B cell (primary cell): ENCODE results near the gene PIGW. TPM values are rescaled to one million over a fixed set of nuclear protein-coding genes. Genes with fewer than 3 reads are reported as not detected.

Source experiments
- ATAC-seq: fragments of 200-7000 bp; cut with Tn5 transposase; one replicate; pipeline ENCODE4 v1.10.0; 2021; ENCODE audit warnings: low read depth, mild to moderate bottlenecking, moderate number of reproducible peaks, moderate library complexity
- CTCF ChIA-PET: fragments of 350-600 bp; sonication (Branson Sonifier 250); formaldehyde crosslinking; loops from one replicate; lab custom pipeline; 2021; ENCODE audit warnings: antibody characterized with exemption, inconsistent platforms; lab: Charles Lee
- POLR2A ChIA-PET: fragments of 350-600 bp; sonication (Branson Sonifier 250); formaldehyde crosslinking; loops from one replicate; lab custom pipeline; 2021; ENCODE audit warnings: antibody characterized with exemption; lab: Charles Lee
- DNase-seq: peaks from one replicate; pipeline ENCODE4 v3.0.0; 2013
- H2AFZ ChIP-seq: 2 replicates; pipeline ENCODE4 v1.6.1; 2012; ENCODE audit warnings: mild to moderate bottlenecking, low read depth, low read length; ENCODE audit not compliant: insufficient read depth, poor library complexity, severe bottlenecking
- H3K27ac ChIP-seq, 2 donors: 1 replicate in 1 of 2; 2 replicates in 1 of 2; pipeline ENCODE4 v1.5.1; 2012 to 2013; ENCODE audit warnings: low read length in 2 of 2, mild to moderate bottlenecking in 2 of 2, moderate library complexity in 1 of 2
- H3K27me3 ChIP-seq, 4 experiments: fragments of 200-600 bp in 1 of 4; sonication (generic) in 1 of 4; replicated peaks in 1 of 4; 1 replicate in 2 of 4; 2 replicates in 2 of 4; pipeline versions ENCODE4 v1.6.1 to v1.7.0; 2013 to 2016; ENCODE audit warnings: low read length in 3 of 4, mild to moderate bottlenecking in 2 of 4, mixed read lengths in 1 of 4, moderate library complexity in 1 of 4; ENCODE audit not compliant: insufficient read depth in 4 of 4, control insufficient read depth in 3 of 4; ENCODE audit errors: control extremely low read depth in 1 of 4
- H3K36me3 ChIP-seq, 2 experiments: replicated peaks in 1 of 2; 1 replicate in 1 of 2; 2 replicates in 1 of 2; pipeline versions ENCODE4 v1.6.1 to v1.7.1; 2013; ENCODE audit warnings: low read length in 1 of 2; ENCODE audit not compliant: insufficient read depth in 2 of 2, control insufficient read depth in 1 of 2; ENCODE audit errors: control extremely low read depth in 1 of 2, extremely low read depth in 1 of 2
- H3K4me1 ChIP-seq, 2 donors: fragments of 200-600 bp in 1 of 2; sonication (generic) in 1 of 2; 1 replicate in 1 of 2; 2 replicates in 1 of 2; pipeline versions ENCODE4 v1.5.1 to v1.6.1; 2013 to 2017; ENCODE audit warnings: low read length in 2 of 2; ENCODE audit not compliant: control insufficient read depth in 2 of 2, insufficient read depth in 2 of 2
- H3K4me2 ChIP-seq: replicated peaks from 2 replicates; pipeline ENCODE3; 2012; ENCODE audit warnings: mild to moderate bottlenecking, low read depth, low read length; ENCODE audit not compliant: poor library complexity, severe bottlenecking
- H3K4me3 ChIP-seq, 5 experiments: fragments of 200-600 bp in 1 of 5; sonication (generic) in 1 of 5; 1 replicate in 3 of 5; 2 replicates in 2 of 5; pipeline versions ENCODE4 v1.5.1 to v1.7.0; 2011 to 2016; ENCODE audit warnings: low read length in 4 of 5, mild to moderate bottlenecking in 4 of 5, low read depth in 2 of 5, control low read depth in 1 of 5, moderate library complexity in 1 of 5; ENCODE audit not compliant: insufficient read depth in 1 of 5; ENCODE audit errors: control extremely low read depth in 1 of 5, extremely low read depth in 1 of 5
- H3K79me2 ChIP-seq: fragments of 200-600 bp; sonication (generic); one replicate; pipeline ENCODE4 v1.6.0; 2016; ENCODE audit warnings: low read length; ENCODE audit not compliant: control insufficient read depth, insufficient read depth
- H3K9ac ChIP-seq: fragments of 200-600 bp; sonication (generic); 2 replicates; pipeline ENCODE4 v1.6.1; 2017; ENCODE audit warnings: mild to moderate bottlenecking, low read length, moderate library complexity
- H3K9me3 ChIP-seq, 3 donors: one replicate each; pipeline versions ENCODE4 v1.6.1 to v1.7.1; 2013; ENCODE audit warnings: low read length in 2 of 3; ENCODE audit not compliant: control insufficient read depth in 2 of 3, insufficient read depth in 1 of 3; ENCODE audit errors: control extremely low read depth in 1 of 3
- H4K20me1 ChIP-seq: 2 replicates; pipeline ENCODE4 v1.6.0; 2012; ENCODE audit warnings: mild to moderate bottlenecking, low read length; ENCODE audit not compliant: insufficient read depth, control insufficient read depth, poor library complexity, severe bottlenecking
- H3K27ac Mint-ChIP-seq: one replicate; pipeline ENCODE4 v1.8.0; 2021; ENCODE audit warnings: mixed read lengths
- H3K27me3 Mint-ChIP-seq: one replicate; pipeline ENCODE4 v1.8.0; 2021; ENCODE audit warnings: mixed read lengths
- H3K4me1 Mint-ChIP-seq: one replicate; pipeline ENCODE4 v1.8.0; 2021; ENCODE audit warnings: mixed read lengths
- H3K4me3 Mint-ChIP-seq: one replicate; pipeline ENCODE4 v1.8.0; 2021; ENCODE audit warnings: mixed read lengths
- H3K9me3 Mint-ChIP-seq: one replicate; pipeline ENCODE4 v1.8.0; 2022; ENCODE audit warnings: mixed read lengths; ENCODE audit not compliant: insufficient read depth
- CTCF ChIP-seq: fragments of 200-600 bp; IDR thresholded peaks from one replicate; pipeline ENCODE4 v1.8.0; 2022; ENCODE audit warnings: antibody characterized with exemption, mild to moderate bottlenecking
- EZH2 ChIP-seq: IDR thresholded peaks from 2 replicates; pipeline ENCODE4 v1.6.1; 2012; ENCODE audit warnings: borderline replicate concordance, low read depth, mild to moderate bottlenecking, moderate library complexity, low read length; ENCODE audit not compliant: insufficient read depth, poor library complexity, severe bottlenecking
- WGBS: methylation state at CpG from one replicate; pipeline ENCODE4 v1.1.5; 2013; ENCODE audit warnings: missing lambda C conversion rate; ENCODE audit not compliant: insufficient coverage; 5-methylcytosine and 5-hydroxymethylcytosine counted together
- intact Hi-C: fragments of 100-400 bp; cut with micrococcal nuclease; formaldehyde crosslinking; loops from one replicate; pipeline ENCODE4 v1.10.0; 2022
- polyA plus RNA-seq: library from polyadenylated mRNA; depleted of rRNA; stranded (reverse); fragments of >200 nt; gene quantifications from 2 replicates; pipeline ENCODE4 v1.2.3, GENCODE V29; 2012
- total RNA-seq, 2 donors: library from RNA; stranded (reverse); fragments of 120-200 nt in 1 of 2; gene quantifications; 1 replicate in 1 of 2; 2 replicates in 1 of 2; pipeline versions ENCODE4 v1.2.3 to v1.2.4, GENCODE V29; 2013 to 2022

The PIGW gene
- total and polyA plus RNA-seq, 2 donors (not counting 1 experiment from before 2014, with no cell fraction given) = 4.4 to 5.9 TPM

GRCh38 chr17:36576793-36577192, 42.0 kb downstream of the PIGW start:
- H3K4me3 Mint-ChIP-seq = no peak overlapping the region
- Histone ChIP-seq H4K20me1 (peaks cover 50% of the 10 kb centered on the region), H3K36me3 (peaks cover 2 to 66% of the 10 kb centered on the region in 2 experiments), H3K4me3 (no peak overlapping the region), H3K9me3 (no peaks in the 10 kb centered on the region), H3K4me1 (no peaks in the 10 kb centered on the region), H3K27me3 (no peaks in the 10 kb centered on the region), H3K9ac (no peak overlapping the region), H3K79me2 (peaks cover 47% of the 10 kb centered on the region), H2AFZ (no peak overlapping the region), H3K27ac (no peak overlapping the region), H3K4me2 (no peak overlapping the region)
- intact Hi-C loops = no loop called here
- 100% methylated on average over 1 of the region's 2 CpGs for WGBS
- H3K4me1 Mint-ChIP-seq = no peaks in the 10 kb centered on the region
- H3K27ac Mint-ChIP-seq = no peak overlapping the region
- no peaks in the 10 kb centered on the region for H3K9me3 Mint-ChIP-seq
- CTCF ChIA-PET = no interaction called here
- H3K27me3 Mint-ChIP-seq = no peaks in the 10 kb centered on the region
- POLR2A ChIA-PET = no interaction called here
- DNase-seq = no peak
- ATAC-seq = no peak
- TF ChIP-seq CTCF = no peak
- no peak for TF ChIP-seq EZH2

DNA sequence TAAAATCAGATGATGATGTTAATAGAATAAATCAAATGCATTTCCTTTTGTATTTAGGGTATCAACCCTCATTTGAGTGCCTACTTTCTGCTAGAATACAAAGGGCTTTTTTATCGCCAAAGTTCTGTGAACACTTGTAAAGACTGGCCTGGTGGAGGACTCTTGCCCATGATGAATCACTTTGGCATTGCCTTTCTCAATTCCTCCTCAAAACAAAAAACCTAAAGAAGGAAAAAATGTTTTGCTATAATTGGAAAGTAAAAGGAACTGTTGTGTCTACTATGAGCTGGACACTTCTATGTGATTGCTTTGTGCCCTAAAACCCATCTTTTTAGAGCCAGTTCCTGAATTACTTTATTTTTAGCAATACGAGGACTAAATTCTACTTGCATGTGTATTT, 43.9 kb downstream of the PIGW start:
- DNase-seq = no peak
- ChIA-PET CTCF (no interaction called here), POLR2A (no interaction called here)
- Histone ChIP-seq H2AFZ (no peak overlapping the region), H3K79me2 (peaks cover 31% of the 10 kb centered on the region), H3K4me2 (no peak overlapping the region), H3K36me3 (peaks cover 2 to 74% of the 10 kb centered on the region in 2 experiments), H3K4me3 (no peak overlapping the region), H3K27me3 (no peaks in the 10 kb centered on the region), H3K9me3 (no peaks in the 10 kb centered on the region), H3K27ac (no peak overlapping the region), H4K20me1 (peaks cover 39% of the 10 kb centered on the region), H3K4me1 (no peaks in the 10 kb centered on the region), H3K9ac (no peak overlapping the region)
- ATAC-seq = no peak
- Mint-ChIP-seq H3K4me3 (no peak overlapping the region), H3K4me1 (no peaks in the 10 kb centered on the region), H3K27me3 (no peaks in the 10 kb centered on the region), H3K27ac (no peak overlapping the region), H3K9me3 (no peaks in the 10 kb centered on the region)
- no peak for TF ChIP-seq CTCF
- TF ChIP-seq EZH2 = no peak
- intact Hi-C loops = no loop called here
- 100% methylated on average over 1 of the region's 2 CpGs for WGBS
